ENCODE measurements around the gene MAGI1. TPM values are rescaled to one million over a fixed set of nuclear protein-coding genes. Genes with fewer than 3 reads are reported as not detected.

The MAGI1 gene
- total RNA-seq, 5 donors from 2014 or later (not counting 1 experiment from before 2014, with no cell fraction given): 0.23 to 0.63 (median 0.29) TPM

DNA sequence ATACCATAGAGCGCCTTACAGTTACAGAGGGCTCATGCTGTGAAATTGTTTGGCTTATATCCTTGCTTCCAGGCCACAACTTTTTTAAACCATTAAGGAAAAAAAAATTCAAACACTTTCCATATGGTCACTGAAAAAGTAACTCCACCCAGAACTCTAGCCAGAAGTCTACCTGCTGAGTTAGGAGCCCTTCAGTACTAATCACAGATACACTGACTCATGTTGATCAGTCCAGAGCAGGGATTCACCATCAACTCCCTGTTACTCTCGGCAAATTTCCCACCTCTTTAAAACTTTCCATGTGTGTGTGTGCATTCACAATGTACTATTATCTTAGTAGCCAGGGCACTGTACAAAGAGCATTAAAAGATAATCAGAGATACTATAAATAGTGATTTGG is 372.8 kb downstream of the MAGI1 start:
- no peak overlapping the region for H3K4me3 ChIP-seq (ENCODE audit: control insufficient read depth in 1 of 2, extremely low read depth in 1 of 2, low read length in 1 of 2)
- Mint-ChIP-seq H3K9me3 (peaks cover 0 to 6% (median 0%) of the 10 kb centered on the region in 3 donors), H3K36me3 (no peaks in the 10 kb centered on the region), H3K27ac (no peak overlapping the region), H3K4me1 (no peaks in the 10 kb centered on the region), H3K27me3 (no peaks in the 10 kb centered on the region), H3K4me3 (no peak overlapping the region)
- no peak for DNase-seq
- H3K36me3 ChIP-seq (ENCODE audit: control insufficient read depth in 2 of 2, extremely low read depth in 1 of 2, insufficient read depth in 1 of 2, low read length in 1 of 2): no peaks in the 10 kb centered on the region
- H3K27me3 ChIP-seq (replicated peaks in 1 of 2; ENCODE audit: control insufficient read depth in 2 of 2, extremely low read depth in 1 of 2, insufficient read depth in 2 of 2, low read length in 1 of 2): no peaks in the 10 kb centered on the region
- ChIA-PET POLR2A (no interaction called here), CTCF (no interaction called here)
- no peak for ATAC-seq (replicated peaks in 1 of 4)
- no peak overlapping the region for H3K27ac ChIP-seq (ENCODE audit: low read length)
- H3K9me3 ChIP-seq: no peaks in the 10 kb centered on the region
- WGBS (ENCODE audit: insufficient coverage): 100% methylated on average over 1 of the region's 2 CpGs
- no peaks in the 10 kb centered on the region for H3K4me1 ChIP-seq (ENCODE audit: control insufficient read depth in 1 of 2, extremely low read depth in 1 of 2, insufficient read depth in 2 of 2, low read length in 2 of 2)

DNA sequence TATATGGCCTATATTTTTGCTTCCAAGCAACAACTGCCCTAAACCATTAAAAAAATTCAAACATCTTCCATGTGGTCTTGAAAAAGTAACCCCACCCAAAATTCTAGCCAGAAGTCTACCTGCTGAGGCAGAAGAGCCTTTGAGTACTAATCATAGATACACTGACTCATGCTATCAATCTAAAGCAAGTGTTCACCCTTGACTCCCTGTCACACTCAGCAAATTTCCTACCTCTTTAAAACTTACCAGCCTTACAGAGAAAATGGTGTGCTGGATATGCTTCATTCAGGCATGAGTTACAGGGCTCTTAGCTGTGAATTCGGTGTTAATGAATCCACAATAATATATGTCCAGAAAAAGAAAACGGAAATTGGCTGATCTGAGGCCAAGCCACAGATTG is 373.8 kb downstream of the MAGI1 start:
- H3K27me3 Mint-ChIP-seq: no peaks in the 10 kb centered on the region
- Histone ChIP-seq H3K27me3 (replicated peaks in 1 of 2; ENCODE audit: control insufficient read depth in 2 of 2, extremely low read depth in 1 of 2, insufficient read depth in 2 of 2, low read length in 1 of 2) (no peaks in the 10 kb centered on the region), H3K4me3 (ENCODE audit: control insufficient read depth in 1 of 2, extremely low read depth in 1 of 2, low read length in 1 of 2) (no peak overlapping the region), H3K27ac (ENCODE audit: low read length) (no peak overlapping the region), H3K4me1 (ENCODE audit: control insufficient read depth in 1 of 2, extremely low read depth in 1 of 2, insufficient read depth in 2 of 2, low read length in 2 of 2) (no peaks in the 10 kb centered on the region), H3K9me3 (no peaks in the 10 kb centered on the region), H3K36me3 (ENCODE audit: control insufficient read depth in 2 of 2, extremely low read depth in 1 of 2, insufficient read depth in 1 of 2, low read length in 1 of 2) (no peaks in the 10 kb centered on the region)
- no peak overlapping the region for H3K4me3 Mint-ChIP-seq
- no peak overlapping the region for H3K27ac Mint-ChIP-seq
- ATAC-seq (replicated peaks in 1 of 4) (no peak), DNase-seq (no peak)
- ChIA-PET POLR2A (no interaction called here), CTCF (no interaction called here)
- peaks cover 0 to 3% (median 0%) of the 10 kb centered on the region in 3 donors for H3K9me3 Mint-ChIP-seq
- WGBS (ENCODE audit: insufficient coverage): no CpG with 5 or more reads among the region's 2 CpGs
- no peaks in the 10 kb centered on the region for H3K4me1 Mint-ChIP-seq
- no peaks in the 10 kb centered on the region for H3K36me3 Mint-ChIP-seq

DNA sequence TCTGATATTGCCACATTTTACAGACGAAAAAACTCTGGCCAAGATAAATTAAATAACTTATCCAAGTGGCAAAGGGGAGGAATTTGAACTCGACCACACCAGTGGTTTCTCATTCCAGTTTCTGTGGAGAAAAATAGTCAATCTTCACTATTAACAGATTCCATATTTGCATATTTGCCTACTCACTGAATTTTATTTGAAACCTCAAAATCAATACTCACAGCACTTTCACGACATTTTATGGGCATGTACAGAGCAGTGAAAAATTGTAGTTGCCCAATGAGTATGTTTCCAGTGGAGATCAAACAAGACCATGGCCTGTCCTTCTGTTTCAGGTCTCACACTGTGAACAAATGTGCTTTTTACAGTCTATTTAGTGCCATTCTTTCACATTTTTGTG is 374.3 kb downstream of the MAGI1 start:
- ChIA-PET POLR2A (no interaction called here), CTCF (no interaction called here)
- Mint-ChIP-seq H3K27me3 (no peaks in the 10 kb centered on the region), H3K4me1 (no peaks in the 10 kb centered on the region), H3K36me3 (no peaks in the 10 kb centered on the region), H3K9me3 (peaks cover 0 to 3% (median 0%) of the 10 kb centered on the region in 3 donors), H3K27ac (no peak overlapping the region), H3K4me3 (no peak overlapping the region)
- Histone ChIP-seq H3K4me3 (ENCODE audit: control insufficient read depth in 1 of 2, extremely low read depth in 1 of 2, low read length in 1 of 2) (no peak overlapping the region), H3K4me1 (ENCODE audit: control insufficient read depth in 1 of 2, extremely low read depth in 1 of 2, insufficient read depth in 2 of 2, low read length in 2 of 2) (no peaks in the 10 kb centered on the region), H3K27me3 (replicated peaks in 1 of 2; ENCODE audit: control insufficient read depth in 2 of 2, extremely low read depth in 1 of 2, insufficient read depth in 2 of 2, low read length in 1 of 2) (no peaks in the 10 kb centered on the region), H3K36me3 (ENCODE audit: control insufficient read depth in 2 of 2, extremely low read depth in 1 of 2, insufficient read depth in 1 of 2, low read length in 1 of 2) (no peaks in the 10 kb centered on the region), H3K9me3 (no peaks in the 10 kb centered on the region), H3K27ac (ENCODE audit: low read length) (no peak overlapping the region)
- WGBS (ENCODE audit: insufficient coverage): 60% methylated on average over 1 of the region's 3 CpGs
- DNase-seq (no peak), ATAC-seq (replicated peaks in 1 of 4) (no peak)

DNA sequence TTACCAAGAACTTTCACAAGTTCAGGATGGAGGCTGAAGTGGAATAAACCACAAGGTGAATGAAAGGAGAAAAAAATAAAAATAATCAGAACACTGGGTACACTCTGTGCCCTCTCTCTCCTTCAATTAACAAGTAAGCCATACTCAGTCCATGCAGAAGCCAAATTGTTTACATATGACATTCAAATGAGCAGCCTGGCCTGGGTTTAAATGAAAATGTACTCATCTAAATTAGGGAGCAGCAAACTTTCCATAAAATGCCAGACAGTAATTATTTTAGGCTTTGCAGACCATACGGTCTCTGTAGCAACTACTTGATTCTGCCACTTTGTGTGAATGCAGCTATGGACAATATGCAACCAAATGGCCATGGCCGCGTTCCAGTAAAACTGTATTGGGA is 376.6 kb downstream of the MAGI1 start:
- no peaks in the 10 kb centered on the region for H3K36me3 ChIP-seq (ENCODE audit: control insufficient read depth in 2 of 2, extremely low read depth in 1 of 2, insufficient read depth in 1 of 2, low read length in 1 of 2)
- Mint-ChIP-seq H3K4me3 (no peak overlapping the region), H3K36me3 (no peaks in the 10 kb centered on the region), H3K9me3 (peaks cover 0 to 10% (median 5%) of the 10 kb centered on the region in 3 donors), H3K27me3 (no peaks in the 10 kb centered on the region), H3K27ac (no peak overlapping the region), H3K4me1 (no peaks in the 10 kb centered on the region)
- no peaks in the 10 kb centered on the region for H3K27me3 ChIP-seq (replicated peaks in 1 of 2; ENCODE audit: control insufficient read depth in 2 of 2, extremely low read depth in 1 of 2, insufficient read depth in 2 of 2, low read length in 1 of 2)
- H3K27ac ChIP-seq (ENCODE audit: low read length): no peak overlapping the region
- ChIA-PET POLR2A (no interaction called here), CTCF (no interaction called here)
- H3K4me1 ChIP-seq (ENCODE audit: control insufficient read depth in 1 of 2, extremely low read depth in 1 of 2, insufficient read depth in 2 of 2, low read length in 2 of 2): no peaks in the 10 kb centered on the region
- no peaks in the 10 kb centered on the region for H3K9me3 ChIP-seq
- no peak overlapping the region for H3K4me3 ChIP-seq (ENCODE audit: control insufficient read depth in 1 of 2, extremely low read depth in 1 of 2, low read length in 1 of 2)
- no peak for ATAC-seq (replicated peaks in 1 of 4)
- 71% methylated on average over 2 of the region's 3 CpGs for whole genome bisulfite sequencing (ENCODE audit: insufficient coverage)
- no peak for DNase-seq

DNA sequence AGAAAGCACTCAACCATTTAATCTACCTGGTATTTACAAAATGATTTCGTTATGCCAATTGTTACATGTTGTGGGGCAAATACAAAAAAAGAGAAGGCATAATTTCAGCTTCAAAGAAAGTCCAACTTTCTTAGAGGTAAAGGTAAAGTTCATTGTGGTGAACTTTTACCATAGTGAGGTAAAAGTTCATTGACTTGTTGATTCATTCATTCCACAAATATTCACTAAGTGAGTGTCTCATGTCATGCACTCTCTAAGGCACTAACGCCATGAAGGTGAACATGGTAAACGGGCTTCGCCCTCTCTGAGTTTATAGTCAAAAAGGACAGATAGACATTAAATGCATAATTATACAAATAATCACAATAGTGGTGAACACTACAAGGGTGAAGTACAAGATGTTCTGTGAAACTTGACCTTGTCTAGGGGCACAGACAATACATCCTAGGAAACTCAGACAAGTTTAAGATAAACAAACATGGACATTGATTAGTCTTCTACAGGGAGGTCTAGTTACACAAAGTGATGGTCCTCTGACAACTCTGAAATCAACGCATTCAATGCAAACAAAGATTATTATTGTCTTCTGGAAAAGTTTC is 378.6 kb downstream of the MAGI1 start:
- H3K27me3 Mint-ChIP-seq: no peaks in the 10 kb centered on the region
- Histone ChIP-seq H3K9me3 (no peaks in the 10 kb centered on the region), H3K27ac (ENCODE audit: low read length) (no peak overlapping the region), H3K36me3 (ENCODE audit: control insufficient read depth in 2 of 2, extremely low read depth in 1 of 2, insufficient read depth in 1 of 2, low read length in 1 of 2) (no peaks in the 10 kb centered on the region), H3K4me1 (ENCODE audit: control insufficient read depth in 1 of 2, extremely low read depth in 1 of 2, insufficient read depth in 2 of 2, low read length in 2 of 2) (no peaks in the 10 kb centered on the region), H3K4me3 (ENCODE audit: control insufficient read depth in 1 of 2, extremely low read depth in 1 of 2, low read length in 1 of 2) (no peak overlapping the region), H3K27me3 (replicated peaks in 1 of 2; ENCODE audit: control insufficient read depth in 2 of 2, extremely low read depth in 1 of 2, insufficient read depth in 2 of 2, low read length in 1 of 2) (no peaks in the 10 kb centered on the region)
- ChIA-PET CTCF (no interaction called here), POLR2A (no interaction called here)
- peaks cover 0 to 10% (median 3%) of the 10 kb centered on the region in 3 donors for H3K9me3 Mint-ChIP-seq
- ATAC-seq (replicated peaks in 1 of 4) (no peak), DNase-seq (no peak)
- no peak overlapping the region for H3K27ac Mint-ChIP-seq
- no peaks in the 10 kb centered on the region for H3K4me1 Mint-ChIP-seq
- no peak overlapping the region for H3K4me3 Mint-ChIP-seq
- WGBS (ENCODE audit: insufficient coverage): no CpG with 5 or more reads among the region's 5 CpGs
- H3K36me3 Mint-ChIP-seq: no peaks in the 10 kb centered on the region

DNA sequence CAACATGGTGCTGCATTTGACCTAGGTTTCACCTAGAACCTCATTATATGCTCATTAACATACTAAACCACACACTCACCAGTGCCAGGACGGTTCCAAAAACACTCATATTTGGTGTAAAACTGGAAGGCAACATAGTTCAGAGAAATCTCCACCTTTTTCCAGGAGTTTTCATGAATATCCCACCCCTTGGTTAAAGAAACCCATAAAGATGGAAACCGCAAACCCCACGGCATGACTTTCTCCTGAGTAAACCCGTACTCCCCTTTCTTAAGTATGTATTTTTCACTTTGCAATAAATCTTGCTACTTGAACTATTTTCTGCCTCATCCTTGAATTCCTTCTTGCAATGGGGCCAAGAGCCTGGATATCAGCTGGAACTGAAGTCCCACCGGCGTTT is 379.3 kb downstream of the MAGI1 start:
- no peak for ATAC-seq (replicated peaks in 1 of 4)
- H3K27me3 ChIP-seq (replicated peaks in 1 of 2; ENCODE audit: control insufficient read depth in 2 of 2, extremely low read depth in 1 of 2, insufficient read depth in 2 of 2, low read length in 1 of 2): no peaks in the 10 kb centered on the region
- WGBS (ENCODE audit: insufficient coverage): 85% methylated on average over 5 of the region's 6 CpGs
- Mint-ChIP-seq H3K36me3 (no peaks in the 10 kb centered on the region), H3K4me3 (no peak overlapping the region), H3K27ac (no peak overlapping the region), H3K9me3 (peaks cover 0 to 10% (median 3%) of the 10 kb centered on the region in 3 donors), H3K27me3 (no peaks in the 10 kb centered on the region), H3K4me1 (no peaks in the 10 kb centered on the region)
- ChIA-PET POLR2A (no interaction called here), CTCF (no interaction called here)
- no peaks in the 10 kb centered on the region for H3K9me3 ChIP-seq
- no peaks in the 10 kb centered on the region for H3K4me1 ChIP-seq (ENCODE audit: control insufficient read depth in 1 of 2, extremely low read depth in 1 of 2, insufficient read depth in 2 of 2, low read length in 2 of 2)
- no peaks in the 10 kb centered on the region for H3K36me3 ChIP-seq (ENCODE audit: control insufficient read depth in 2 of 2, extremely low read depth in 1 of 2, insufficient read depth in 1 of 2, low read length in 1 of 2)
- DNase-seq: no peak
- H3K27ac ChIP-seq (ENCODE audit: low read length): no peak overlapping the region
- H3K4me3 ChIP-seq (ENCODE audit: control insufficient read depth in 1 of 2, extremely low read depth in 1 of 2, low read length in 1 of 2): no peak overlapping the region

DNA sequence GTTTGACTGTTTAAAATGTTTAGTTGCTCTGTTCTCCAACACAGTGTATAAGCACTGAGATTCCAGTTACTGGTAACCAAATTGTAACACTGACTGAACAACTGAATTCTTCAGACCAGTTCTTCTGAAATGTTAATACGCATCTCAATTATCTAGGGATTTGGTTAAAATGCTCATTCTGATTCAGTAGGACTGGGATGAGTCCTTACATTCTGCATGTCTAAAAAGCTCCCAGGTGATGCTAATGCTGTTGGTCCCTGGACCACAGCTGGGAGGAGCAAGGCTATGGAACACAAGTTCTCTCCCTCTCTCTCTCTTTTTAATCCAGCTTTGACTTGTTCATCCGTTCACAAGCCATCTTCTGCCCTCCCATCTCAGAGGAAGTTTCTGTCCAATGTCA is 380.3 kb downstream of the MAGI1 start:
- POLR2A ChIA-PET: no interaction called here
- DNase-seq: no peak
- CTCF ChIA-PET: no interaction called here
- H3K27me3 Mint-ChIP-seq: no peaks in the 10 kb centered on the region
- H3K4me1 Mint-ChIP-seq: no peaks in the 10 kb centered on the region
- no peak overlapping the region for H3K27ac Mint-ChIP-seq
- Histone ChIP-seq H3K27me3 (replicated peaks in 1 of 2; ENCODE audit: control insufficient read depth in 2 of 2, extremely low read depth in 1 of 2, insufficient read depth in 2 of 2, low read length in 1 of 2) (no peaks in the 10 kb centered on the region), H3K4me1 (ENCODE audit: control insufficient read depth in 1 of 2, extremely low read depth in 1 of 2, insufficient read depth in 2 of 2, low read length in 2 of 2) (no peaks in the 10 kb centered on the region), H3K4me3 (ENCODE audit: control insufficient read depth in 1 of 2, extremely low read depth in 1 of 2, low read length in 1 of 2) (no peak overlapping the region), H3K9me3 (no peaks in the 10 kb centered on the region), H3K27ac (ENCODE audit: low read length) (no peak overlapping the region), H3K36me3 (ENCODE audit: control insufficient read depth in 2 of 2, extremely low read depth in 1 of 2, insufficient read depth in 1 of 2, low read length in 1 of 2) (no peaks in the 10 kb centered on the region)
- peaks cover 0 to 10% (median 3%) of the 10 kb centered on the region in 3 donors for H3K9me3 Mint-ChIP-seq
- no peak overlapping the region for H3K4me3 Mint-ChIP-seq
- no peak for ATAC-seq (replicated peaks in 1 of 4)
- WGBS (ENCODE audit: insufficient coverage): 67% methylated on average over 2 of the region's 2 CpGs
- H3K36me3 Mint-ChIP-seq: no peaks in the 10 kb centered on the region
